ENCODE results near the gene AQP1.

DNA sequence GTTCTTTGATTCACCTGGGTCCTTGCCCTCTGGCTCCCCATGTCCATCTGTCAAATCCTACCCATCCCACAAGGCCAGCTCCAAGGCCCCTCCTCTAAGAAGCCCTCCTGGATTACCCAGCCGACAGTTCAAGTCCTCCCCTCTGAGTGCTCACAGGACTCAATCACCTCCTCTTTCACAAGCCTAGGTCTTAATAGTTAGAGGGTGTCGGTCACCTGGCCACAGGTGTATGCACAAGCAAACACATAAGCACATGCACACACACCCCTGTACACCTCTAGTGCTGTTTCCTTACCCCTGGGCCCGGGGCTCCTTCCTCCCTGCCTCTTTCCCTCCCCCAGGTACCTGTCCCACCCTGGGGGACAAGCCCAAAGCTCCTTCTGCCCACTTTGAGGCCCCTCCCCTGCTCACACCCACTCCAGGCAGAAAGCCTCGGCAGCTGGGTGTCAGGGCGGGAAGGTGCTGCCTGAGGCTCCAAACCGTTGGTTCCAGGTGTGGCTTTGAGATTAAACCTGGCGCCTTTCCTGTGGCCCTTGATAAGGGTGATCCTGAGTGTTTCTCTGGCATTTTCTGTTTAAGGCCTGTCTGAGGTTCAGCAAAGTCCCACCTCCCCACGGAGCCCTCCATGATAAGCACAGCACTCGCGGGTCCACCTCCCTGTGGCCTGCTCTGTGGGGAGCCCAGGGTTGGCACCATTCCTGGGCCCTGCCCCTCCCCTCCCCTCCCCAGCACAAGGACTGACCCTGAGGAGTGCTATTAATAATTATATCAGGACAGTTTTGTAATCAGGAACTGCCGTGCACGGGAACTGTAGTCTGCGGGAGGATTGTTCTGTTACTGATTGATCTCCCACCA is 14.6 kb upstream of the AQP1 start:
- TF ChIP-seq, protein P1, sequence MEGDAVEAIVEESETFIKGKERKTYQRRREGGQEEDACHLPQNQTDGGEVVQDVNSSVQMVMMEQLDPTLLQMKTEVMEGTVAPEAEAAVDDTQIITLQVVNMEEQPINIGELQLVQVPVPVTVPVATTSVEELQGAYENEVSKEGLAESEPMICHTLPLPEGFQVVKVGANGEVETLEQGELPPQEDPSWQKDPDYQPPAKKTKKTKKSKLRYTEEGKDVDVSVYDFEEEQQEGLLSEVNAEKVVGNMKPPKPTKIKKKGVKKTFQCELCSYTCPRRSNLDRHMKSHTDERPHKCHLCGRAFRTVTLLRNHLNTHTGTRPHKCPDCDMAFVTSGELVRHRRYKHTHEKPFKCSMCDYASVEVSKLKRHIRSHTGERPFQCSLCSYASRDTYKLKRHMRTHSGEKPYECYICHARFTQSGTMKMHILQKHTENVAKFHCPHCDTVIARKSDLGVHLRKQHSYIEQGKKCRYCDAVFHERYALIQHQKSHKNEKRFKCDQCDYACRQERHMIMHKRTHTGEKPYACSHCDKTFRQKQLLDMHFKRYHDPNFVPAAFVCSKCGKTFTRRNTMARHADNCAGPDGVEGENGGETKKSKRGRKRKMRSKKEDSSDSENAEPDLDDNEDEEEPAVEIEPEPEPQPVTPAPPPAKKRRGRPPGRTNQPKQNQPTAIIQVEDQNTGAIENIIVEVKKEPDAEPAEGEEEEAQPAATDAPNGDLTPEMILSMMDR (IDR thresholded peaks at IDR 0.05): no peak
- TF ChIP-seq POLR2AphosphoS5 (IDR thresholded peaks at IDR 0.05): no peak
- no peak for TF ChIP-seq POLR2A (IDR thresholded peaks at IDR 0.05)
- no peak for TF ChIP-seq EP300 (IDR thresholded peaks at IDR 0.05)
